ENCODE results near the gene IL1RL1.

GRCh38 chr2:102304711-102305611, 6.4 kb upstream of the IL1RL1 start:
- no peak for TF ChIP-seq CTCF (conservative IDR thresholded peaks at IDR 0.05; ENCODE audit: low read length)
- no peak for TF ChIP-seq EZH2phosphoT487 (IDR thresholded peaks at IDR 0.05; ENCODE audit: borderline replicate concordance)

Measured in Loucy (cell line).